Right lobe of liver (tissue), 4 donors: ENCODE data around the gene TAMALIN.

Source experiments
- POLR2A ChIP-seq: fragments of 450-650 bp; IDR thresholded peaks from one replicate; pipeline ENCODE4 v1.6.1; 2017; ENCODE audit warnings: antibody characterized with exemption, mild to moderate bottlenecking
- TF ChIP-seq, protein P1 (sequence below), 4 donors: fragments of 200-600 bp in 3 of 4; fragments of 450-650 bp in 1 of 4; IDR thresholded peaks; one replicate each; pipeline versions ENCODE4 v1.5.1 to v1.8.0; 2016 to 2022; ENCODE audit warnings: antibody characterized with exemption in 4 of 4, mild to moderate bottlenecking in 2 of 4
- donor health status: DM: no; HTN: no; CAD: no.
- donor health status: DM: no; HTN: no; CAD: no.
- donor health status: DM: no; HTN: yes; CAD: no.

DNA sequence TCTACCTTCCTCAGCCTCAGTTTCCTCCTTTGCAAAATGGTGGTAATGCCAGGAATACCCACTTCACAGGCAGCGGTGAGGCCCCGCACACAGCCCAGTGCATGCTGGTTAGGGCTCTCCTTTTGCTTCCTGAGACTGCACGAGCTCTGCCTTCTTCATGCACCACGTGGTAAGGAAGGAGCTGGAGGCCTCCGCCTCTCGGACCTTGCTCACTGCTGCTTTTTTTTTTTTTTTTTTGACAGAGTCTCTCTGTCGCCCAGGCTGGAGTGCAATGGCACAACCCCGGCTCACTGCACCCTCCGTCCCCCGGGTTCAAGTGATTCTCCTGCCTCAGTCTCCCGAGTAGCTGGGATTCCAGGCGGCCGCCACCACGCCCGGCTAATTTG is 18.1 kb downstream of the TAMALIN start:
- TF ChIP-seq, protein P1, sequence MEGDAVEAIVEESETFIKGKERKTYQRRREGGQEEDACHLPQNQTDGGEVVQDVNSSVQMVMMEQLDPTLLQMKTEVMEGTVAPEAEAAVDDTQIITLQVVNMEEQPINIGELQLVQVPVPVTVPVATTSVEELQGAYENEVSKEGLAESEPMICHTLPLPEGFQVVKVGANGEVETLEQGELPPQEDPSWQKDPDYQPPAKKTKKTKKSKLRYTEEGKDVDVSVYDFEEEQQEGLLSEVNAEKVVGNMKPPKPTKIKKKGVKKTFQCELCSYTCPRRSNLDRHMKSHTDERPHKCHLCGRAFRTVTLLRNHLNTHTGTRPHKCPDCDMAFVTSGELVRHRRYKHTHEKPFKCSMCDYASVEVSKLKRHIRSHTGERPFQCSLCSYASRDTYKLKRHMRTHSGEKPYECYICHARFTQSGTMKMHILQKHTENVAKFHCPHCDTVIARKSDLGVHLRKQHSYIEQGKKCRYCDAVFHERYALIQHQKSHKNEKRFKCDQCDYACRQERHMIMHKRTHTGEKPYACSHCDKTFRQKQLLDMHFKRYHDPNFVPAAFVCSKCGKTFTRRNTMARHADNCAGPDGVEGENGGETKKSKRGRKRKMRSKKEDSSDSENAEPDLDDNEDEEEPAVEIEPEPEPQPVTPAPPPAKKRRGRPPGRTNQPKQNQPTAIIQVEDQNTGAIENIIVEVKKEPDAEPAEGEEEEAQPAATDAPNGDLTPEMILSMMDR (IDR thresholded peaks at IDR 0.05), result no peak
- no peak for TF ChIP-seq POLR2A
